ENCODE data around the gene POLA1.

Gene POLA1

GRCh38 chrX:25010784-25011588, 317.3 kb downstream of the POLA1 start:
- no peak for DNase-seq (ENCODE audit: low spot score)

GRCh38 chrX:25011589-25012432, 318.1 kb downstream of the POLA1 start:
- DNase-seq (ENCODE audit: low spot score) = no peak

DNA sequence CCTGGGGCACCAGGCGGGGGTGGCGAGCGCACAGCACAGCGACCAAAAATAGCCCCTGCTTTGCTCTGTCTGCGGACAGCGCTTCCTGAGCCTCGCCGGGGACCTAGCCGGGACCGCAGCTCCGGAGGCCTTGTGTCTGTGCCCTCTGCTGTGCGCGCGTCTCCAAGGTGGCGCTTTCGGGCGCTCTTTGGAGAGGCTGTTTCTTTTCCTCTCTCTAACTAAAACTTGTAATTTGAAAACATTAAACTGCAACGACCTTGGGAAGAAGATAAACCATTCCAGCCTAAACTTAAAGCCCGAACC, 318.7 kb downstream of the POLA1 start:
- no peak for DNase-seq (ENCODE audit: low spot score)

- no peak for DNase-seq (ENCODE audit: low spot score)
Observed at GRCh38 chrX:25012793-25013631, 319.3 kb downstream of the POLA1 start.

DNA sequence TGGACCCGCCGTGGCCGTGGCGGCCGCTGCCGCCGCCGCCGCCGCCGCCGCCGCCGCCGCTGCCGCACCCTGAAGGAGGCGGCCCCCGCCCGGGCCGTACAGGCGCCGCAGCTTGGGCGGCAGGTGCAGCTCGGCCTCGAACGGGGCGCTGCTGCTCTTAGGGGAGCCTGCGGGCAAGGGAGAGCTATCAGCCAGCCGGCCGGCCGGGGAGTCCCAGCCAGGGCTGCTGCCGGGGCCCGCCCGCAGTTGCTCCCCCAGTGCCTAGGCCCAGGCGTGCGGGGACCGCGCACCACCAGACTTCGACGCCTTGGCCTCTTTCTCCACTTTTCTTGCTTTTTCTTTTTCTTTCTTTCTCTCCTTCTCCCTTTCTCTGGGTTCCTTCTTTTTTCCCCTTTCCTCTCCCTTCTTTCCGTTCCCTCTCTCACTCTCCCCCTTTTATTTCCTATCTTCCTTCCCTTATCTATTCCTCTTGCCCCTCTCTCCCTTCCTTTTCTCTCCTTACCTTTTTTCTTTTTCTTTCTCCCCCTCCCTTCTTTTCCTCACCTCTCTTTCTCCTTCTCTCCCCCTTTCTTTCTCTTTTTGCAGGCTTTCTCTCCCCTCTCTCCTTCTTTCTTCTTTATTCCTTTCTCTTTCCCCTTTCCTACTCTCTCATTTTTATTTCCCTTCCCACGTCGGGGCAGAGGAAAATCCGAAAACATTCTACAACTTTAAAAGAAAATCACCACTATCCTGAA, 320.1 kb downstream of the POLA1 start:
- DNase-seq (ENCODE audit: low spot score) = no peak

DNA sequence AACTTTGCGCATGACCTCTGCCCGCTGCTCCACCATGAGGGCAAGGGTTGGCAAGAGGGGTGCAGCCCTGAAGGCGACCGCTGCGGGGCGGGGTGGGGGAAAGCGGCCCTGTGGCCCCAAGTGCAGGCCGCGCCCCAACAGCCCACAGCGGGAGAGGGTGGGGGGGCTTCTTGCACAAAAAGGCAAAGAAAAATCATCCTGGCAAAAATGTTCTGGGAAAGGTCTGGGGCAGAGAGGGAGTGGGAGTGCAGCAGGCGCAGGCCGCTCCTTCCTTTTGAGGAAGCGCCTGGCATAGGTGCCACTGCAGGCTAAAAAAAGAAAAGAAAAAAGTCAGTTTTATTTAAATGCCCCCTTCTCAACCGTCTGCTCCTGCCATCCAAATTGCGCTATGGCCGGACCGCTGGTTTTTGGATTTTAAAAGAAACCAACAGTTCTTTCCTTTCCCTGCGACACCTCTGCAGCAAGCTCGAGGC, 320.7 kb downstream of the POLA1 start:
- DNase-seq (ENCODE audit: low spot score) = no peak

GRCh38 chrX:25015486-25016360, 322.0 kb downstream of the POLA1 start, which contains the start of gene ARX:
ARX (minus strand) TSS chrX:25015965; CDS start chrX:25015737, 228 bp downstream.
- DNase-seq (ENCODE audit: low spot score) = peak; percentile 48

GRCh38 chrX:25016361-25016671, 322.6 kb downstream of the POLA1 start:
- DNase-seq (ENCODE audit: low spot score) = no peak

DNA sequence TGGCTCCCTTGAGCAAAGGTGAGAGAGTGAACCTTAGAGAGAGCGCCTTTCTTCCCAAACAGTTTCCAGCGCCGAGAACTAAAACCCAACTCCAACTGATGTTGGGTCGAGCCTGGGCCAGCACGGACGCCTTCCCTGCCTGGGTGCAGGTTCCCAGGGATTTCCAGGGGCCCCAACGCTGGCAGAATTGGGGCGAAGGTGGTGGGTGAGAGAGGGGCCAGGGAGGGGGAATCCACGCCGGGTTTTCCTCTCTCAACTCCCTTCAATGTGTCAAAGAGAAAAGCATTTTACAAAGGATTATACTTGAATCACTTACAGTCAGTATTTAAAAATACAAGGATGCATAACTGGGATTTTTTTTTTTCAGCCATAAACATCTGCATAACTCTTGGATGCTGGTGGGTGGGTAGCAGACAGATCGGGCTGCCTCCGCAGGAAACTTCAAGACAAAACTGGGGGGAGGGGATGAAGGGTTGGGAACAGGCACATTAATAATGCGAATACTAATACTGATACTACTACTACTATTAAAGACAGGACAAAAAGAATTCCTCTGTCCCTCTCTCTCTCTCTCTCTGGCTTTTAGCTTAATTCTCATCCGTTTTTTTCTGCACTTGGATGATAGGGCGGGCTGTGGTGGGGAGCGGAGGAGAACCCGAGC, 323.4 kb downstream of the POLA1 start:
- DNase-seq (ENCODE audit: low spot score) = no peak

DNA sequence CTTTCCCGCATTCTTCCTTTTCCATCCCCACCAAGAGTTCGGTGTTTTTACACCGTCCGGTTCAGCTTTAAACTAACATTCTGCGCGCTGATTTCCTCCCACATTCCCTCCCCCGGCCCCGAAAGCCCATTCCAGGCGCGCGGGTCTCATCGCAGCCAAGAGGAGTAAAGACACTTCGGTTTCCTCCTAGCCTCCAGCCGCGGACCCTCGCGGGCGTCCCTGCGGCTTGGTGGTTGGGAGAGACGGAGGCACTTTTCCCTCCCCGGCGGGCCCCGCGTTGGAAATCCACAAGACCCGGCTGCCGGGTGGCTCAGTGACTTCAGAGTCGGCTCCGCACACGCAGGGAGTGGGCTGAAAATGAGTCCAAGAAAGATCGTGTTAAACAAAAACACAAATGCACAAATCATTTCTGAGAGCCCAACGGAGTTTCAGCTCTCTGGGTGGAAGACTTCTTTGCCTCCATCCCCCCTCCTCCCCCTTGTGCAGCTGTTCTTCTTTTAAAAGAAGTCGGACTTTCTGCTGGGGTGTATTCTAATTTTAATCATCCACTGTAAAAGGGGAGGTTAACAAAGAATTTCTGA, 324.0 kb downstream of the POLA1 start:
- no peak for DNase-seq (ENCODE audit: low spot score)

- DNase-seq (ENCODE audit: low spot score) = no peak
Observed at GRCh38 chrX:25018682-25019081, 325.0 kb downstream of the POLA1 start.

GRCh38 chrX:25019707-25020390, 326.1 kb downstream of the POLA1 start:
- DNase-seq (ENCODE audit: low spot score) = no peak

- no peak for DNase-seq (ENCODE audit: low spot score)
Observed at GRCh38 chrX:25020391-25020904, 326.7 kb downstream of the POLA1 start.

- DNase-seq (ENCODE audit: low spot score) = no peak
Observed at GRCh38 chrX:25020905-25021449, 327.3 kb downstream of the POLA1 start.

DNA sequence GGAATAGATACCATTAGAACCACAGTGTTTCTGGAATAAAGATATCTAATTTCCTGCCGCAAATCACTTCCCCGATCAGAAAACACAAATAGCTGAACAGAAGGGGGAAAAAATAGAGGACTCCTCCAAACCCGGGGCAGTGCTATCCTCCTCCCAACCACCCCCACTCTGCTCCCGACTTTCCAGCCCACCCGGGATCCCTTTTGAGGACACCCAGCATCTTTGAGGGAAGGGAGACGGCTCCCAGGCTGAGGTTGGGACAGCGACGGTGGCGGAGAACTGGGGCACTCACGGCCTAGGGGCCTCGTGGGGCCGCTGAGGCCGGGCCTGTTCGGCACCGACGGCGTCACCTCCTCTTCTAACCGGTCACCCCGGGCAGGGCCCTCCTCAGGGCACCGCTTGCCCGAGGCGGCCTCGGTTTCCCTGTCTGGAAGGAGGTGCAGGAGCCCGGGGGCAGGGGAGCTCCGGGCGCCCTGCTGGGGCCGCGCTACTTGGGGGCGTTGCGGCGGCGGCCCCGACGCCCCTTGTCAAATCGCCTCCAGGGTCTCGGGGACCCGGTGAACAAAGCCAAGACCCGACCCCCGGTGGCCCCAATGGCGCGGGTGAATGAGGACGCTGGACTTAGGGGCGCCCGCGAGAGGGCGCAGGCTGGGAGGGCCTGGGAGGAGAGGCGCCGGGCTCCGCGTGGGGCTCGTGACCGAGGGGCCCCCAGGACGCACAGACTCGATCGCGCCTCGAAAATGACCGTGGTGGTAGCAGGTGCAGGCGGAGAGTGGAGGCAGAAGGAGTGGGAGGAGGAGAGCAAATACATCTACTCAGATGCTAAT, 329.0 kb downstream of the POLA1 start:
- DNase-seq (ENCODE audit: low spot score) = no peak

DNA sequence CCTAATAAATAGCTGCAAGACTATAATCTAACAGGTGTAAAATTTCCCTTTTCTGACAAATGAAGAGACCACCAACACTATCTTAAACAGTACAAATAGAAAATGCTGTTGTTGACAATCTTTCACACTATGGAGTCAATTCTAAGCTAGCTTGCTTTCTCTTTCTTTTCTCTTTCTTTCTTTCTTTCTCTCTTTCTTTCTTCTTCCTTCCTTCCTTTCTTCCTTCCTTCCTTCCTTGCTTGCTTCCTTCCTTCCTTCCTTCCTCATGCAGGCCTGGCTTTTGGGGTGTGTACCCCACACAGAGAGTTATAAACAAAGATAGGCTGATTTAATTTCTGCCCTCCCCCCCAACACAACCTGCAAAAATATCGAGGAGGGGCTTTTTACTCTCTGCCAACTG, 330.2 kb downstream of the POLA1 start:
- DNase-seq (ENCODE audit: low spot score) = no peak

- no peak for DNase-seq (ENCODE audit: low spot score)
Observed at GRCh38 chrX:25025615-25026014, 331.9 kb downstream of the POLA1 start.

DNA sequence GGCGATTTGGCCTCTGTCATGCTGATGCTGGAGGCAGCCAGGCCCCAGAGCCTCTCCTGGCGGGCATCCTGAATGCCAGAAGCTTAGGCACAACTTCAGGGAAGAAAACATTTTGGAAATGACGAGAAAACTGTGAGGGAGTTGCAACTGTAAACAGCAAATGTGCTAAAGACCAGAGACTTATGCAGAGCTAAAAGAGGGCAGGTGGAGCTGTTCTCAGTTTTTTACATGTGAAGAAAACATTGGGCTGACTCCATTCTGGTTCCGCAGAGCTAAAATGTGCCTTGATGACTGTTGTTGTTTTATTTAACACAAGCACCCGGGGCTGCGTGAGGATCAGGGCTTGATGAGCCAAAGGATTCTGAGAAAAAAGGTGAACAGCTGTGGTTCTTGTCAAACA, 332.9 kb downstream of the POLA1 start:
- DNase-seq (ENCODE audit: low spot score) = no peak

Data from cerebellar cortex (tissue), 1 donor.